ENCODE results near the gene TNP1.

The TNP1 gene

DNA sequence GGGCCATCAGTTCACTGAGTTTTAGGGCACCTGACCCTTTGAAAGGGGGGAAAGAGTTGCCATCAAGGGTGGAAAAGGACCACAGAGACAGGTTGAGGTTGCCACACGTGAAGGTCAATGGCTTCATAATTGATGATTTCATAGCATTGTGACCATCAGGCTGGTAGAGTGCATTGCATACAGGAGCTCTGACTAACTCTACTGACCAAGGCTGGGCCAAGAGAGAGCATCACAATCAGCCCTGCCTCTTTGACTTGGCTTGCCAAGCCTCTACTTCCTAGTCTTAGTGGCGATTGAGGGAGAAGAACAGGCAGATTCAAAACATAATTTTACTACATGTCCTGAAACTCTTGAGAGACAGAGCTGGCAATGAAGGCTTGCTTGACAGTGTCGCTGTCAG, 5.8 kb upstream of the TNP1 start:
- no peak for TF ChIP-seq CTCF (conservative IDR thresholded peaks at IDR 0.05; ENCODE audit: low read depth, low read length)
- H3K27me3 ChIP-seq (ENCODE audit: insufficient read depth, low read depth), result no peaks in the 10 kb centered on the region
- H3K36me3 ChIP-seq (ENCODE audit: insufficient read depth), result no peaks in the 10 kb centered on the region
- H3K79me2 ChIP-seq (ENCODE audit: insufficient read depth, low read depth), result no peaks in the 10 kb centered on the region
- no peak overlapping the region for H2AFZ ChIP-seq (ENCODE audit: low read depth)
- H3K4me2 ChIP-seq, result no peak overlapping the region
- H3K4me1 ChIP-seq (ENCODE audit: low read depth, poor library complexity, severe bottlenecking), result no peaks in the 10 kb centered on the region
- H3K9ac ChIP-seq, result no peak overlapping the region
- no peaks in the 10 kb centered on the region for H4K20me1 ChIP-seq (ENCODE audit: insufficient read depth)
- H3K27ac ChIP-seq, result no peak overlapping the region
- H3K4me3 ChIP-seq (IDR thresholded peaks at IDR 0.05; ENCODE audit: insufficient read depth, low read depth, low read length), result no peak overlapping the region

DNA sequence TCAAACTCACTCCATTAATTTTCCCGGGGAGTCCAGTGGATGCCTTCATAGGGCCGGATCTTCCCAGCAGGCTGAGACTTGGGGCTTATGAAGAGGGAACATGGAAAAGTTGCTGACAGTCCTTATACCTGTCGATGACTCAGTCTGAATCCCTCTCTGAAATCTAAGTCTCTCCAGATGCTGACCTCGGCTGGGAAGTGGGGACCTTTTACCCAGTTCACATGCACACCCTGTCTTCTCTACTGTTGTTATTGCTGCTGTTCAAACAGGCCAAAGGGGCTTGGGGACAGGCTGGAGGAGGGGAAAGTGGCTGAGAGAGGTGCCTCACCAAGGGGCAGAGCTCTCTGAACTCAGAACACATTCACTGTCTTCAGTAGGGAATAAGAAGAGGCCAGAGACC, 4.1 kb upstream of the TNP1 start:
- Histone ChIP-seq H3K4me3 (IDR thresholded peaks at IDR 0.05; ENCODE audit: insufficient read depth, low read depth, low read length) (no peak overlapping the region), H3K27me3 (ENCODE audit: insufficient read depth, low read depth) (no peaks in the 10 kb centered on the region), H4K20me1 (ENCODE audit: insufficient read depth) (no peaks in the 10 kb centered on the region), H3K4me1 (ENCODE audit: low read depth, poor library complexity, severe bottlenecking) (no peaks in the 10 kb centered on the region), H3K4me2 (no peak overlapping the region), H2AFZ (ENCODE audit: low read depth) (no peak overlapping the region), H3K9ac (no peak overlapping the region), H3K36me3 (ENCODE audit: insufficient read depth) (no peaks in the 10 kb centered on the region), H3K27ac (no peak overlapping the region), H3K79me2 (ENCODE audit: insufficient read depth, low read depth) (no peaks in the 10 kb centered on the region)
- no peak for TF ChIP-seq CTCF (conservative IDR thresholded peaks at IDR 0.05; ENCODE audit: low read depth, low read length)

DNA sequence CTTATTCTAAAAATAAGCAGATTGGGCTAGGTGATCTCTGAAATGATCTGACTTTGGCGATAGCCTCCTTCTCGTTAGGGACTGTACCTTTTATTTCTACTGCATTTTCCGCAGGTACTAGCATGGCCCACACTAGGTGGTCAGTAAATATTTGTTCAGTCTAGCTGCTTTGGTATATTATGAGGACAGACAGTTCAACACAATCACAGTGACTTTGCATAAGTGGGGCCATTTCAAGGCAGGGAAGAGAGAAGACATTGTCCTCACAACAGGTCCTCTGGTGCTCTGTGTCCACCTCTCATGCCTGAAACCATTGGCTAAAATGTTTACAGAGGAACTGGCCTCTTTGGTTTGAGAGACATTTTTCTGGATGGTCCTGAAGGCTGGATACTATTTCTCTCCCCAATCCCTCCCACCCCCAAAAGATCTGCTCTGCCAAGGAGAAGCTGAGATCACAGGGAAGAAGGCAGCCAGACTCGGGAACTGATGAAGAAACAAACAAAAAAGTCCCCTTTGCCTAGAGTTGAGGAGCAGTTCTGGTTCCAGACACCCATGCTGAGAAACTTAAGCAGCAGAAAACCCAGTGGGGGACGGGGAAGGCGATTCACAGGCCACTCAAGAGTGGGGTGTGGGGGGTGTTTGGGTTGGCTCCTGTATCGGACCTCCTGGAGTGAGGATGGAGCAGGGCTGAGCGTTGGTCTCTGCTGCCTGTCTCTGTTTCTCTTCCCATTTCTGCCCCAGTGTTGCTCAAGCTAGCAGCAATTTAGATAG, 2.9 kb upstream of the TNP1 start:
- no peaks in the 10 kb centered on the region for H4K20me1 ChIP-seq (ENCODE audit: insufficient read depth)
- no peak overlapping the region for H3K4me2 ChIP-seq
- no peak overlapping the region for H3K9ac ChIP-seq
- H3K79me2 ChIP-seq (ENCODE audit: insufficient read depth, low read depth), result no peaks in the 10 kb centered on the region
- H3K4me3 ChIP-seq (IDR thresholded peaks at IDR 0.05; ENCODE audit: insufficient read depth, low read depth, low read length), result no peak overlapping the region
- H3K27me3 ChIP-seq (ENCODE audit: insufficient read depth, low read depth), result no peaks in the 10 kb centered on the region
- no peak overlapping the region for H3K27ac ChIP-seq
- TF ChIP-seq CTCF (conservative IDR thresholded peaks at IDR 0.05; ENCODE audit: low read depth, low read length), result no peak
- H3K4me1 ChIP-seq (ENCODE audit: low read depth, poor library complexity, severe bottlenecking), result no peaks in the 10 kb centered on the region
- no peaks in the 10 kb centered on the region for H3K36me3 ChIP-seq (ENCODE audit: insufficient read depth)
- H2AFZ ChIP-seq (ENCODE audit: low read depth), result no peak overlapping the region

DNA sequence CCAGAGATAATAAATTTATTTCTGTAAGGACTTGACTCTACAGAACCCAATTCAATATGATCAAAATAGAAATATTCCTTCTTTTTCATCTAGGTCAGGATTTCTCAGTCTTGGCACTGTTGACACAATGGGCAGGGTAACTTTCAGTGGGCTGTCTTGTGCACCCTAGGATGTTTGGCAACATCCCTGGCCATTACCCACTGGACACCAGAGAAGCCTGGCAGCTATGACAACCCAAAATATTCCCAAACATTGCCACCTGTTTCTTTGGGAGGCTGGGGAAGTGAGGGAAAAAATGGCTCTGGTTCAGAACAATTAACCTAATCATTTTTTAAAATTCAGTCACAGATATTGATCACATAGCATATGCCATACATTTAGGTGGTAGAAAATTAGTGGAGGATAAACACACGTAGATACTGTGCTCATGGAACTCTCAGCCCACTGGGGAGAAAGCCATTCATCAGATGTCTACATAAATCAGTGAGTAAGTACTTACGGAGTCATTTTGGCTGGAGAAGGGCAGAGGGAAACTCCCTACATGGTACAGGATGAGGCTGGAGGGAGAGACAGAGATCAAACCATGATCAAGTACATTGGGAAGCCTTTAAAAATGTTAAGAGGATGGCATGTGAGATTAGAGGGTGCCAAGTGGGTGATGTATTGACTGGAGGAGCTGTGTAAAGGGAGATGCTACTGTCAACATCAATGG, 718 bp upstream of the TNP1 start:
- TF ChIP-seq CTCF (conservative IDR thresholded peaks at IDR 0.05; ENCODE audit: low read depth, low read length), result no peak
- H3K4me3 ChIP-seq (IDR thresholded peaks at IDR 0.05; ENCODE audit: insufficient read depth, low read depth, low read length), result no peak overlapping the region
- no peaks in the 10 kb centered on the region for H3K79me2 ChIP-seq (ENCODE audit: insufficient read depth, low read depth)
- no peaks in the 10 kb centered on the region for H3K4me1 ChIP-seq (ENCODE audit: low read depth, poor library complexity, severe bottlenecking)
- H3K9ac ChIP-seq, result no peak overlapping the region
- H3K27me3 ChIP-seq (ENCODE audit: insufficient read depth, low read depth), result no peaks in the 10 kb centered on the region
- H4K20me1 ChIP-seq (ENCODE audit: insufficient read depth), result no peaks in the 10 kb centered on the region
- no peak overlapping the region for H3K4me2 ChIP-seq
- no peaks in the 10 kb centered on the region for H3K36me3 ChIP-seq (ENCODE audit: insufficient read depth)
- H2AFZ ChIP-seq (ENCODE audit: low read depth), result no peak overlapping the region
- H3K27ac ChIP-seq, result no peak overlapping the region
